Tongue (tissue), 2 donors: Measurements from ENCODE around the gene SLC40A1. TPM values are rescaled to one million over a fixed set of nuclear protein-coding genes. Genes with fewer than 3 reads are reported as not detected.
A peak's percentile ranks its signal among the peaks of the same experiment; 100 is the strongest.

Experiments used
- DNase-seq: peaks from one replicate; pipeline ENCODE4 v3.0.0-alpha.2; 2015
- total RNA-seq: library from RNA; depleted of rRNA; stranded (reverse); fragments of >200 nt; gene quantifications from one replicate; pipeline ENCODE4 v1.2.3, GENCODE V29; 2014

The SLC40A1 gene
- total RNA-seq, 1 donor from 2014 or later: 74.2 TPM

GRCh38 chr2:189595417-189595816 lies 14.8 kb upstream of the SLC40A1 start:
- DNase-seq: no peak

- no peak for DNase-seq
These were observed 13.7 kb upstream of the SLC40A1 start for GRCh38 chr2:189594305-189594704.

GRCh38 chr2:189593115-189593514 lies 12.5 kb upstream of the SLC40A1 start:
- DNase-seq: no peak

- DNase-seq: no peak
These were observed 11.9 kb upstream of the SLC40A1 start for GRCh38 chr2:189592353-189592984.

- DNase-seq: no peak
These were observed 7.2 kb upstream of the SLC40A1 start for GRCh38 chr2:189587780-189588179.

- DNase-seq: no peak
These were observed 4.7 kb upstream of the SLC40A1 start for GRCh38 chr2:189585226-189585756.

GRCh38 chr2:189584686-189585085 lies 4.1 kb upstream of the SLC40A1 start:
- DNase-seq: no peak

GRCh38 chr2:189583227-189584198 lies 2.9 kb upstream of the SLC40A1 start:
- no peak for DNase-seq

GRCh38 chr2:189582809-189583192 lies 2.2 kb upstream of the SLC40A1 start:
- DNase-seq: no peak

GRCh38 chr2:189582140-189582808 lies 1.7 kb upstream of the SLC40A1 start:
- DNase-seq: no peak

- peak; percentile 44 for DNase-seq
These were observed 961 bp upstream of the SLC40A1 start for GRCh38 chr2:189581354-189582139.

GRCh38 chr2:189580241-189580651 lies 340 bp downstream of the SLC40A1 start:
- no peak for DNase-seq

GRCh38 chr2:189579585-189580186 lies 900 bp downstream of the SLC40A1 start:
- peak; percentile 19 for DNase-seq

GRCh38 chr2:189578272-189578950 lies 2.2 kb downstream of the SLC40A1 start:
- no peak for DNase-seq

GRCh38 chr2:189577121-189577520 lies 3.5 kb downstream of the SLC40A1 start:
- no peak for DNase-seq

- DNase-seq: no peak
These were observed 4.2 kb downstream of the SLC40A1 start for GRCh38 chr2:189576396-189576795.

- DNase-seq: no peak
These were observed 5.7 kb downstream of the SLC40A1 start for GRCh38 chr2:189574793-189575475.

- no peak for DNase-seq
These were observed 10.0 kb downstream of the SLC40A1 start for GRCh38 chr2:189570570-189571031.

GRCh38 chr2:189569295-189569910 lies 11.2 kb downstream of the SLC40A1 start:
- no peak for DNase-seq

GRCh38 chr2:189566046-189566445 lies 14.5 kb downstream of the SLC40A1 start:
- DNase-seq: no peak
